ENCODE data around the gene CPNE7.

DNA sequence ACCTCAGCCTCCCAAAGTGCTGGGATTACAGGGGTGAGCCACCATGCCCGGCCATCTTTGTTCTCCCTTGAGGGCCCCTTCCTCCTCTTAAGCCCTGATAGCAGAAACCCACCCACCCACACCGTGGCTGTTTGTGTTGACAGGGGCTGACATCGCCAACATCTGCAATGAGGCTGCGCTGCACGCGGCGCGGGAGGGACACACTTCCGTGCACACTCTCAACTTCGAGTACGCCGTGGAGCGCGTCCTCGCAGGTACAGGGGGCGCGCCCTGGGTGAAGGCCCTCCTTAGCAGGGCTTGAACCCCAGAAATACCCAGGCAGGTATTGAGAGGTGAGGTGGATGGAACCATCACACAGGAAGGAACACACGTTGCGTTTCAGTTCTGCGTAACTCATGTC, 27.7 kb upstream of the CPNE7 start:
- TF ChIP-seq CTCF (IDR thresholded peaks at IDR 0.05; ENCODE audit: low read depth, low read length), result no peak
- TF ChIP-seq EZH2phosphoT487 (IDR thresholded peaks at IDR 0.05; ENCODE audit: low read depth), result no peak
